ENCODE results near the gene UQCC5. TPM values are rescaled to one million over a fixed set of nuclear protein-coding genes. Genes with fewer than 3 reads are reported as not detected.

UQCC5 gene
- total RNA-seq, 4 donors from 2014 or later: 1.3 to 29.5 (median 6.3) TPM

- TF ChIP-seq CTCF (IDR thresholded peaks at IDR 0.05) (no peak), POLR2A (IDR thresholded peaks at IDR 0.05) (no peak)
- WGBS, 2 donors: 93 to 95% methylated on average over 12 to 14 of the region's 14 CpGs
- no peak overlapping the region for H3K4me3 ChIP-seq (ENCODE audit: low read depth, poor library complexity, severe bottlenecking)
- peak in 1 of 2 donors; percentile 83 for DNase-seq (ENCODE audit: low spot score in 2 of 2)
- intact Hi-C loops (cut with DNase I; ENCODE audit: low total_unique reads): no loop called here
These were observed 9.2 kb upstream of the UQCC5 start for GRCh38 chr3:52527039-52527731.

GRCh38 chr3:52527732-52528585 lies 8.4 kb upstream of the UQCC5 start:
- intact Hi-C loops (cut with DNase I; ENCODE audit: low total_unique reads): no loop called here
- 88 to 91% methylated on average over 15 to 18 of the region's 18 CpGs for WGBS, 2 donors
- no peak for TF ChIP-seq POLR2A (IDR thresholded peaks at IDR 0.05)
- TF ChIP-seq CTCF (IDR thresholded peaks at IDR 0.05): no peak
- peak in 1 of 2 donors; percentile 74 for DNase-seq (ENCODE audit: low spot score in 2 of 2)
- no peak overlapping the region for H3K4me3 ChIP-seq (ENCODE audit: low read depth, poor library complexity, severe bottlenecking)

- peak in 1 of 2 donors; percentile 84 for DNase-seq (ENCODE audit: low spot score in 2 of 2)
- H3K4me3 ChIP-seq (ENCODE audit: low read depth, poor library complexity, severe bottlenecking): no peak overlapping the region
- intact Hi-C loops (cut with DNase I; ENCODE audit: low total_unique reads): no loop called here
- WGBS, 2 donors: 89 to 95% methylated on average over 24 to 25 of the region's 25 CpGs
- TF ChIP-seq POLR2A (IDR thresholded peaks at IDR 0.05) (no peak), CTCF (IDR thresholded peaks at IDR 0.05) (no peak)
These were observed 7.6 kb upstream of the UQCC5 start for GRCh38 chr3:52528586-52529375.

GRCh38 chr3:52529376-52530333 lies 6.8 kb upstream of the UQCC5 start:
- TF ChIP-seq CTCF (IDR thresholded peaks at IDR 0.05): no peak
- no peak for TF ChIP-seq POLR2A (IDR thresholded peaks at IDR 0.05)
- H3K4me3 ChIP-seq (ENCODE audit: low read depth, poor library complexity, severe bottlenecking): no peak overlapping the region
- DNase-seq (ENCODE audit: low spot score in 2 of 2): peak in 1 of 2 donors; percentile 82
- WGBS, 2 donors: 74 to 83% methylated on average over 7 to 11 of the region's 12 CpGs
- intact Hi-C loops (cut with DNase I; ENCODE audit: low total_unique reads): no loop called here

Data from lower leg skin (tissue), 4 donors.